NB4 (cell line): Measurements from ENCODE around the gene MGAT5B.

ENCODE experiments used
- MYC ChIP-seq: IDR thresholded peaks from 2 replicates; pipeline ENCODE4 v1.6.1; 2011; ENCODE audit warnings: low read depth, low read length
- POLR2A ChIP-seq: IDR thresholded peaks from 2 replicates; pipeline ENCODE4 v1.6.1; 2011; ENCODE audit warnings: mild to moderate bottlenecking; ENCODE audit not compliant: insufficient read length; ENCODE audit errors: extremely low read depth
- TF ChIP-seq, protein P1 (sequence below): IDR thresholded peaks from one replicate; pipeline ENCODE4 v1.5.1; 2012; ENCODE audit warnings: low read depth, low read length

- TF ChIP-seq, protein P1, sequence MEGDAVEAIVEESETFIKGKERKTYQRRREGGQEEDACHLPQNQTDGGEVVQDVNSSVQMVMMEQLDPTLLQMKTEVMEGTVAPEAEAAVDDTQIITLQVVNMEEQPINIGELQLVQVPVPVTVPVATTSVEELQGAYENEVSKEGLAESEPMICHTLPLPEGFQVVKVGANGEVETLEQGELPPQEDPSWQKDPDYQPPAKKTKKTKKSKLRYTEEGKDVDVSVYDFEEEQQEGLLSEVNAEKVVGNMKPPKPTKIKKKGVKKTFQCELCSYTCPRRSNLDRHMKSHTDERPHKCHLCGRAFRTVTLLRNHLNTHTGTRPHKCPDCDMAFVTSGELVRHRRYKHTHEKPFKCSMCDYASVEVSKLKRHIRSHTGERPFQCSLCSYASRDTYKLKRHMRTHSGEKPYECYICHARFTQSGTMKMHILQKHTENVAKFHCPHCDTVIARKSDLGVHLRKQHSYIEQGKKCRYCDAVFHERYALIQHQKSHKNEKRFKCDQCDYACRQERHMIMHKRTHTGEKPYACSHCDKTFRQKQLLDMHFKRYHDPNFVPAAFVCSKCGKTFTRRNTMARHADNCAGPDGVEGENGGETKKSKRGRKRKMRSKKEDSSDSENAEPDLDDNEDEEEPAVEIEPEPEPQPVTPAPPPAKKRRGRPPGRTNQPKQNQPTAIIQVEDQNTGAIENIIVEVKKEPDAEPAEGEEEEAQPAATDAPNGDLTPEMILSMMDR: no peak
- TF ChIP-seq POLR2A (no peak), MYC (no peak)
These were observed 31.2 kb downstream of the MGAT5B start for GRCh38 chr17:76899414-76899813.
